ENCODE measurements around the gene ATE1. TPM values are rescaled to one million over a fixed set of nuclear protein-coding genes. Genes with fewer than 3 reads are reported as not detected.

Gene ATE1
- total RNA-seq, 1 experiment from 2014 or later: 23.8 TPM

DNA sequence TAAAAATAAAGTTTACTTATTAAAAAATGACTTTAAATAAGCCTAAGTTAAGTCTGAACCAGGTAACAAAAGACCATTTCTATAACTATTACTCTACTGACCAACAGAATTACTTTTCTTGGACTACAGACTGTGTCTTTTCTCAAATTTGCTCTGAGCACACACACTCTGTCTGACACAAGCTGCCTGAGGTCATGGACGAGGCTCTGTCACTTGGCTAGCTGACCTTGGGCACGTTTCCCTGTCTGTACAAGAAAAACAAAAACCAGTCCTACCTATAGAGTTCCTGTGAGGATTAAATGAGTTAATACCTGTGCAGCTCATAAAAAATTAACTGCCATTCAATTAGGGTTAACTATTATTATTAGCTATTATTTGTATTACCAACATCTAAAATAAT is 22.9 kb downstream of the ATE1 start:
- H3K36me3 Mint-ChIP-seq: peaks cover 31% of the 10 kb centered on the region
- H3K4me1 Mint-ChIP-seq: peaks cover 5% of the 10 kb centered on the region
- H3K27me3 Mint-ChIP-seq (ENCODE audit: low read depth): no peaks in the 10 kb centered on the region
- TF ChIP-seq ZNF263 (CRISPR knock-in tag; IDR thresholded peaks at IDR 0.05; ENCODE audit: low read depth) (no peak), ZNF317 (CRISPR knock-in tag; IDR thresholded peaks at IDR 0.05; ENCODE audit: borderline replicate concordance, low read depth) (no peak), CREM (CRISPR knock-in tag; IDR thresholded peaks at IDR 0.05) (no peak), RELA (CRISPR knock-in tag; IDR thresholded peaks at IDR 0.05; ENCODE audit: borderline replicate concordance) (no peak), RORB (CRISPR knock-in tag; IDR thresholded peaks at IDR 0.05) (no peak), ETV6 (CRISPR knock-in tag; IDR thresholded peaks at IDR 0.05) (no peak), SMAD3 (CRISPR knock-in tag; IDR thresholded peaks at IDR 0.05; ENCODE audit: borderline replicate concordance) (no peak), ZNF396 (CRISPR knock-in tag; IDR thresholded peaks at IDR 0.05; ENCODE audit: borderline replicate concordance) (no peak), EMX1 (CRISPR knock-in tag; IDR thresholded peaks at IDR 0.05) (no peak), HMGA2 (CRISPR knock-in tag; IDR thresholded peaks at IDR 0.05) (no peak), ZNF219 (CRISPR knock-in tag; IDR thresholded peaks at IDR 0.05; ENCODE audit: borderline replicate concordance) (no peak), MYBL2 (CRISPR knock-in tag; IDR thresholded peaks at IDR 0.05) (no peak), SMAD4 (CRISPR knock-in tag; IDR thresholded peaks at IDR 0.05) (no peak), ZNF121 (CRISPR knock-in tag; IDR thresholded peaks at IDR 0.05) (no peak)
- TF ChIP-seq, protein P1, sequence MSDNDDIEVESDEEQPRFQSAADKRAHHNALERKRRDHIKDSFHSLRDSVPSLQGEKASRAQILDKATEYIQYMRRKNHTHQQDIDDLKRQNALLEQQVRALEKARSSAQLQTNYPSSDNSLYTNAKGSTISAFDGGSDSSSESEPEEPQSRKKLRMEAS (CRISPR knock-in tag; IDR thresholded peaks at IDR 0.05): no peak
- TF ChIP-seq, protein P2, sequence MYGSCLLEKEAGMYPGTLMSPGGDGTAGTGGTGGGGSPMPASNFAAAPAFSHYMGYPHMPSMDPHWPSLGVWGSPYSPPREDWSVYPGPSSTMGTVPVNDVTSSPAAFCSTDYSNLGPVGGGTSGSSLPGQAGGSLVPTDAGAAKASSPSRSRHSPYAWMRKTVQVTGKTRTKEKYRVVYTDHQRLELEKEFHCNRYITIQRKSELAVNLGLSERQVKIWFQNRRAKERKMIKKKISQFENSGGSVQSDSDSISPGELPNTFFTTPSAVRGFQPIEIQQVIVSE (CRISPR knock-in tag; IDR thresholded peaks at IDR 0.05; ENCODE audit: borderline replicate concordance): no peak
- TF ChIP-seq, protein P3, sequence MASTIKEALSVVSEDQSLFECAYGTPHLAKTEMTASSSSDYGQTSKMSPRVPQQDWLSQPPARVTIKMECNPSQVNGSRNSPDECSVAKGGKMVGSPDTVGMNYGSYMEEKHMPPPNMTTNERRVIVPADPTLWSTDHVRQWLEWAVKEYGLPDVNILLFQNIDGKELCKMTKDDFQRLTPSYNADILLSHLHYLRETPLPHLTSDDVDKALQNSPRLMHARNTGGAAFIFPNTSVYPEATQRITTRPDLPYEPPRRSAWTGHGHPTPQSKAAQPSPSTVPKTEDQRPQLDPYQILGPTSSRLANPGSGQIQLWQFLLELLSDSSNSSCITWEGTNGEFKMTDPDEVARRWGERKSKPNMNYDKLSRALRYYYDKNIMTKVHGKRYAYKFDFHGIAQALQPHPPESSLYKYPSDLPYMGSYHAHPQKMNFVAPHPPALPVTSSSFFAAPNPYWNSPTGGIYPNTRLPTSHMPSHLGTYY (CRISPR knock-in tag; IDR thresholded peaks at IDR 0.05): no peak
- TF ChIP-seq, protein P4, sequence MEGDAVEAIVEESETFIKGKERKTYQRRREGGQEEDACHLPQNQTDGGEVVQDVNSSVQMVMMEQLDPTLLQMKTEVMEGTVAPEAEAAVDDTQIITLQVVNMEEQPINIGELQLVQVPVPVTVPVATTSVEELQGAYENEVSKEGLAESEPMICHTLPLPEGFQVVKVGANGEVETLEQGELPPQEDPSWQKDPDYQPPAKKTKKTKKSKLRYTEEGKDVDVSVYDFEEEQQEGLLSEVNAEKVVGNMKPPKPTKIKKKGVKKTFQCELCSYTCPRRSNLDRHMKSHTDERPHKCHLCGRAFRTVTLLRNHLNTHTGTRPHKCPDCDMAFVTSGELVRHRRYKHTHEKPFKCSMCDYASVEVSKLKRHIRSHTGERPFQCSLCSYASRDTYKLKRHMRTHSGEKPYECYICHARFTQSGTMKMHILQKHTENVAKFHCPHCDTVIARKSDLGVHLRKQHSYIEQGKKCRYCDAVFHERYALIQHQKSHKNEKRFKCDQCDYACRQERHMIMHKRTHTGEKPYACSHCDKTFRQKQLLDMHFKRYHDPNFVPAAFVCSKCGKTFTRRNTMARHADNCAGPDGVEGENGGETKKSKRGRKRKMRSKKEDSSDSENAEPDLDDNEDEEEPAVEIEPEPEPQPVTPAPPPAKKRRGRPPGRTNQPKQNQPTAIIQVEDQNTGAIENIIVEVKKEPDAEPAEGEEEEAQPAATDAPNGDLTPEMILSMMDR (IDR thresholded peaks at IDR 0.05): no peak
- TF ChIP-seq, protein P5, sequence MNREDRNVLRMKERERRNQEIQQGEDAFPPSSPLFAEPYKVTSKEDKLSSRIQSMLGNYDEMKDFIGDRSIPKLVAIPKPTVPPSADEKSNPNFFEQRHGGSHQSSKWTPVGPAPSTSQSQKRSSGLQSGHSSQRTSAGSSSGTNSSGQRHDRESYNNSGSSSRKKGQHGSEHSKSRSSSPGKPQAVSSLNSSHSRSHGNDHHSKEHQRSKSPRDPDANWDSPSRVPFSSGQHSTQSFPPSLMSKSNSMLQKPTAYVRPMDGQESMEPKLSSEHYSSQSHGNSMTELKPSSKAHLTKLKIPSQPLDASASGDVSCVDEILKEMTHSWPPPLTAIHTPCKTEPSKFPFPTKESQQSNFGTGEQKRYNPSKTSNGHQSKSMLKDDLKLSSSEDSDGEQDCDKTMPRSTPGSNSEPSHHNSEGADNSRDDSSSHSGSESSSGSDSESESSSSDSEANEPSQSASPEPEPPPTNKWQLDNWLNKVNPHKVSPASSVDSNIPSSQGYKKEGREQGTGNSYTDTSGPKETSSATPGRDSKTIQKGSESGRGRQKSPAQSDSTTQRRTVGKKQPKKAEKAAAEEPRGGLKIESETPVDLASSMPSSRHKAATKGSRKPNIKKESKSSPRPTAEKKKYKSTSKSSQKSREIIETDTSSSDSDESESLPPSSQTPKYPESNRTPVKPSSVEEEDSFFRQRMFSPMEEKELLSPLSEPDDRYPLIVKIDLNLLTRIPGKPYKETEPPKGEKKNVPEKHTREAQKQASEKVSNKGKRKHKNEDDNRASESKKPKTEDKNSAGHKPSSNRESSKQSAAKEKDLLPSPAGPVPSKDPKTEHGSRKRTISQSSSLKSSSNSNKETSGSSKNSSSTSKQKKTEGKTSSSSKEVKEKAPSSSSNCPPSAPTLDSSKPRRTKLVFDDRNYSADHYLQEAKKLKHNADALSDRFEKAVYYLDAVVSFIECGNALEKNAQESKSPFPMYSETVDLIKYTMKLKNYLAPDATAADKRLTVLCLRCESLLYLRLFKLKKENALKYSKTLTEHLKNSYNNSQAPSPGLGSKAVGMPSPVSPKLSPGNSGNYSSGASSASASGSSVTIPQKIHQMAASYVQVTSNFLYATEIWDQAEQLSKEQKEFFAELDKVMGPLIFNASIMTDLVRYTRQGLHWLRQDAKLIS (CRISPR knock-in tag; IDR thresholded peaks at IDR 0.05; ENCODE audit: borderline replicate concordance): no peak
- ChIA-PET CTCF (interaction anchor here (0.7 kb wide), 1 partner anchor 79 kb away, joined by 3 read pairs; no protein-coding TSS in a partner anchor), POLR2A (interaction anchor here (0.5 kb wide), 1 partner anchor 186 kb away, joined by 5 read pairs; no protein-coding TSS in a partner anchor)
- H3K9me3 Mint-ChIP-seq: no peaks in the 10 kb centered on the region
- H3K27ac Mint-ChIP-seq: no peak overlapping the region
- ATAC-seq (no peak), DNase-seq (ENCODE audit: low spot score) (no peak)
- H3K4me3 Mint-ChIP-seq: no peak overlapping the region

All from WTC11 (cell line).